Adrenal gland (tissue), 5 donors: ENCODE measurements around the gene NUAK1.

Experiments used
- CTCF ChIP-seq, 6 experiments: fragments of 450-650 bp in 4 of 6; fragments of 200-600 bp in 2 of 6; sonication (generic) in 1 of 6; IDR thresholded peaks; 1 replicate in 5 of 6; 2 replicates in 1 of 6; pipeline versions ENCODE4 v1.5.1 to v1.8.0; 2016 to 2021; ENCODE audit warnings: antibody characterized with exemption in 6 of 6, mild to moderate bottlenecking in 2 of 6, moderate library complexity in 1 of 6
- POLR2A ChIP-seq, 2 donors: fragments of 450-650 bp; IDR thresholded peaks; one replicate each; pipeline ENCODE4 v1.6.1; 2017; ENCODE audit warnings: antibody characterized with exemption in 2 of 2, mild to moderate bottlenecking in 2 of 2, moderate library complexity in 1 of 2
- donor health status: DM: no; HTN: no; CAD: no.

DNA sequence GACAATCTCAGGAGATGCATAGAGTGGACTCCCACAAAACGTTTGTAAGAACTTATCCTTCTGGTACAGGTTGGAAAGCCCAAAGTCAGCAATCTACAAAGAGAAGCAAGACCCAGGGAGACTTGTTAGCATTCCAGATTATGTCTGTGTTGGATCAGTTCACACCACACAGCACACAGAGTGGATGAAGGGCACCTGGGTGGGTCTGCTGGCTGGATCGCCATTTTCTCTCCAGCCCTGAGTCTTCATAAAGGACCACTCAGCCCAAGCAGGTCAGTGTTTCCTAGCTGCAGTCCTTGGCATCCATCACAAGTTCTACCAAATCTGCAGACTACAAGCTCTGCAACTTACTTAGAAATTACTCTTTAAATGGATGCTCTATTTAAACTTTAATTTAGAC is 66.0 kb downstream of the NUAK1 start:
- no peak for TF ChIP-seq CTCF (IDR thresholded peaks at IDR 0.05)
- no peak for TF ChIP-seq POLR2A (IDR thresholded peaks at IDR 0.05)
